Measurements from ENCODE around the gene MAD1L1.

DNA sequence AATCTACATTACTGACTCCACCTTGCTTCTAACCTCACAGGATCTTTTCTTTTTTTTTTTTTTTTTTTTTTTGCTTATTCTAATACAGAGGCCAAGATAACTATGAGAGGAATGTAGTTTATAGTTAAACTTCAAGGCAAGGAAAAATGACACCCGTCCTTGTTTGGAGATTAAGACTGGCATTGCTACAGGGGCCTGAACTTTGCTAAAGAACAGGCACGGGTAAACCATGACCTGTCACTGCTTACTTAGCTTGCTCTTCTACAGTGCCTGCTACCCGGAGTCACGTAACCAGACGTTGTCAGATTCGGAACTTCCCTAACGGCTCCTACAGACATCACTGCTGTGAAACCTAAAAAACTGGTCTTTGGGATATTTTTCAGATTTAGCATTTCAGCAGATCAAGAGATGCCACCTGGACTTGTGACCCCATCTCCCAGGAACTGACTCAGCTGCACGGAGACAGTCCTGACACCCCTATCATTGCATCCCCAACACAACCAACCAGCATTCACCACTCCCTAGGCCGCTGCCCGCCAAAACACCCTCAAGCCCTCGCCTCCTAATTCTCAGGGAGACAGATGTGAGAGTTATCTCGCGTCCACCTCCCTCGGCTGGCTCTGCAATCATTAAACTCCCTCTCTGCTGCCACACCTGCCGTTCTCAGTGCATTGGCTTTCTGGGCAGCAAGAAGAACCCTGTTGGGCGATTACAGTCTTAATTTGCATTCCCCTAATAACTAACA, 27.5 kb downstream of the MAD1L1 start:
- TF ChIP-seq, protein P1, sequence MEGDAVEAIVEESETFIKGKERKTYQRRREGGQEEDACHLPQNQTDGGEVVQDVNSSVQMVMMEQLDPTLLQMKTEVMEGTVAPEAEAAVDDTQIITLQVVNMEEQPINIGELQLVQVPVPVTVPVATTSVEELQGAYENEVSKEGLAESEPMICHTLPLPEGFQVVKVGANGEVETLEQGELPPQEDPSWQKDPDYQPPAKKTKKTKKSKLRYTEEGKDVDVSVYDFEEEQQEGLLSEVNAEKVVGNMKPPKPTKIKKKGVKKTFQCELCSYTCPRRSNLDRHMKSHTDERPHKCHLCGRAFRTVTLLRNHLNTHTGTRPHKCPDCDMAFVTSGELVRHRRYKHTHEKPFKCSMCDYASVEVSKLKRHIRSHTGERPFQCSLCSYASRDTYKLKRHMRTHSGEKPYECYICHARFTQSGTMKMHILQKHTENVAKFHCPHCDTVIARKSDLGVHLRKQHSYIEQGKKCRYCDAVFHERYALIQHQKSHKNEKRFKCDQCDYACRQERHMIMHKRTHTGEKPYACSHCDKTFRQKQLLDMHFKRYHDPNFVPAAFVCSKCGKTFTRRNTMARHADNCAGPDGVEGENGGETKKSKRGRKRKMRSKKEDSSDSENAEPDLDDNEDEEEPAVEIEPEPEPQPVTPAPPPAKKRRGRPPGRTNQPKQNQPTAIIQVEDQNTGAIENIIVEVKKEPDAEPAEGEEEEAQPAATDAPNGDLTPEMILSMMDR (IDR thresholded peaks at IDR 0.05), result no peak
- TF ChIP-seq POLR2A (IDR thresholded peaks at IDR 0.05), result no peak
